H9 (cell line): ENCODE results near the gene MSS51. TPM values are rescaled to one million over a fixed set of nuclear protein-coding genes. Genes with fewer than 3 reads are reported as not detected.

ENCODE experiments used
- DNase-seq: peaks from one replicate; pipeline ENCODE4 v3.0.0-alpha.2; 2017
- H2AFZ ChIP-seq: one replicate; pipeline ENCODE4 v1.6.1; 2013; ENCODE audit warnings: mild to moderate bottlenecking, low read length, control low read depth, moderate library complexity
- H2AK5ac ChIP-seq: 2 replicates; pipeline ENCODE4 v1.6.1; 2013; ENCODE audit warnings: low read length, control low read depth, mixed read lengths; ENCODE audit not compliant: insufficient read length
- H2BK120ac ChIP-seq: one replicate; pipeline ENCODE4 v1.6.1; 2013; ENCODE audit warnings: low read depth, mild to moderate bottlenecking, low read length, control low read depth, inconsistent platforms; ENCODE audit not compliant: poor library complexity, severe bottlenecking
- H2BK12ac ChIP-seq: 2 replicates; pipeline ENCODE4 v1.6.1; 2013; ENCODE audit warnings: low read length, control low read depth, mixed read lengths, low read depth; ENCODE audit not compliant: insufficient read length
- H2BK15ac ChIP-seq: 2 replicates; pipeline ENCODE4 v1.6.1; 2013; ENCODE audit warnings: low read depth, low read length, control low read depth
- H2BK20ac ChIP-seq: one replicate; pipeline ENCODE4 v1.6.1; 2013; ENCODE audit warnings: low read depth, mild to moderate bottlenecking, low read length, control low read depth, inconsistent platforms; ENCODE audit not compliant: poor library complexity, severe bottlenecking
- H2BK5ac ChIP-seq: 2 replicates; pipeline ENCODE4 v1.6.1; 2013; ENCODE audit warnings: low read length, control low read depth, mixed read lengths; ENCODE audit not compliant: insufficient read length
- H3K14ac ChIP-seq: 2 replicates; pipeline ENCODE4 v1.6.1; 2013; ENCODE audit warnings: low read length, control low read depth; ENCODE audit not compliant: insufficient read depth
- H3K18ac ChIP-seq: 2 replicates; pipeline ENCODE4 v1.6.1; 2013; ENCODE audit warnings: low read depth, mild to moderate bottlenecking, mixed read lengths, low read length, control low read depth; ENCODE audit not compliant: insufficient read length
- H3K23ac ChIP-seq: 2 replicates; pipeline ENCODE4 v1.6.1; 2013; ENCODE audit warnings: low read length, control low read depth, mixed read lengths, low read depth; ENCODE audit not compliant: insufficient read length
- H3K23me2 ChIP-seq: 2 replicates; pipeline ENCODE4 v1.6.1; 2013; ENCODE audit warnings: low read depth, mild to moderate bottlenecking, mixed read lengths, low read length, control low read depth; ENCODE audit not compliant: insufficient read length, poor library complexity, severe bottlenecking
- H3K27ac ChIP-seq: 2 replicates; pipeline ENCODE4 v1.5.1; 2013; ENCODE audit warnings: low read length, control low read depth, mixed read lengths, low read depth; ENCODE audit not compliant: insufficient read length
- H3K27me3 ChIP-seq: 2 replicates; pipeline ENCODE4 v1.6.1; 2013; ENCODE audit warnings: low read length, control low read depth, inconsistent platforms; ENCODE audit not compliant: insufficient read depth
- H3K4ac ChIP-seq: 2 replicates; pipeline ENCODE4 v1.6.1; 2013; ENCODE audit warnings: low read depth, mild to moderate bottlenecking, control low read depth, inconsistent platforms, low read length, moderate library complexity
- H3K4me1 ChIP-seq: 2 replicates; pipeline ENCODE4 v1.6.1; 2013; ENCODE audit warnings: low read length, control low read depth, inconsistent platforms; ENCODE audit not compliant: insufficient read depth
- H3K4me2 ChIP-seq: 2 replicates; pipeline ENCODE4 v1.6.1; 2013; ENCODE audit warnings: low read length, control low read depth, mixed read lengths; ENCODE audit not compliant: insufficient read length, insufficient read depth
- H3K56ac ChIP-seq: 2 replicates; pipeline ENCODE4 v1.6.1; 2013; ENCODE audit warnings: low read depth, mild to moderate bottlenecking, mixed read lengths, low read length, control low read depth; ENCODE audit not compliant: insufficient read length
- H3K79me1 ChIP-seq: 2 replicates; pipeline ENCODE4 v1.6.1; 2013; ENCODE audit warnings: low read depth, mild to moderate bottlenecking, moderate library complexity, low read length, control low read depth, inconsistent platforms; ENCODE audit not compliant: insufficient read depth, poor library complexity, severe bottlenecking
- H3K79me2 ChIP-seq: 2 replicates; pipeline ENCODE4 v1.6.1; 2013; ENCODE audit warnings: low read length, control low read depth, inconsistent platforms; ENCODE audit not compliant: insufficient read depth
- H3K9ac ChIP-seq: 2 replicates; pipeline ENCODE4 v1.6.1; 2013; ENCODE audit warnings: low read length, control low read depth, mixed read lengths; ENCODE audit not compliant: insufficient read length; ENCODE audit errors: extremely low read depth
- H3K9me3 ChIP-seq: one replicate; pipeline ENCODE4 v1.6.1; 2013; ENCODE audit warnings: low read depth, low read length, inconsistent platforms; ENCODE audit not compliant: control insufficient read depth
- H3T11ph ChIP-seq: one replicate; pipeline ENCODE4 v1.6.1; 2013; ENCODE audit warnings: mild to moderate bottlenecking, low read length, control low read depth, inconsistent platforms
- H4K20me1 ChIP-seq: one replicate; pipeline ENCODE4 v1.6.1; 2013; ENCODE audit not compliant: control insufficient read depth, insufficient read length, insufficient read depth
- H4K5ac ChIP-seq: 2 replicates; pipeline ENCODE4 v1.6.1; 2013; ENCODE audit warnings: low read depth, mild to moderate bottlenecking, mixed read lengths, low read length, control low read depth; ENCODE audit not compliant: insufficient read length
- H4K8ac ChIP-seq: replicated peaks from 2 replicates; pipeline ENCODE4 v1.6.1; 2013; ENCODE audit warnings: low read length, control low read depth, mixed read lengths, low read depth; ENCODE audit not compliant: insufficient read length
- H4K91ac ChIP-seq: 2 replicates; pipeline ENCODE4 v1.6.1; 2013; ENCODE audit warnings: low read depth, mild to moderate bottlenecking, moderate library complexity, mixed read lengths, low read length, control low read depth; ENCODE audit not compliant: insufficient read length
- H3K27ac Mint-ChIP-seq, 3 experiments: 2 replicates in 2 of 3; 3 replicates in 1 of 3; pipeline ENCODE4 v1.8.0; 2020 to 2021; ENCODE audit warnings: mixed read lengths in 3 of 3, mild to moderate bottlenecking in 1 of 3, moderate library complexity in 1 of 3
- H3K27me3 Mint-ChIP-seq: 2 replicates; pipeline ENCODE4 v1.8.0; 2021; ENCODE audit warnings: low read depth, mild to moderate bottlenecking, moderate library complexity, mixed read lengths
- H3K36me3 Mint-ChIP-seq, 3 experiments: 2 replicates in 2 of 3; 3 replicates in 1 of 3; pipeline ENCODE4 v1.8.0; 2020 to 2021; ENCODE audit warnings: low read depth in 3 of 3, mixed read lengths in 3 of 3; ENCODE audit not compliant: insufficient read depth in 1 of 3
- H3K4me1 Mint-ChIP-seq, 2 experiments: 2 replicates each; pipeline ENCODE4 v1.8.0; 2020; ENCODE audit warnings: mixed read lengths in 2 of 2
- H3K4me3 Mint-ChIP-seq, 2 experiments: 2 replicates in 1 of 2; 3 replicates in 1 of 2; pipeline ENCODE4 v1.8.0; 2020 to 2021; ENCODE audit warnings: mild to moderate bottlenecking in 2 of 2, mixed read lengths in 2 of 2, moderate library complexity in 1 of 2
- H3K9me3 Mint-ChIP-seq, 2 experiments: 2 replicates in 1 of 2; 3 replicates in 1 of 2; pipeline ENCODE4 v1.8.0; 2020; ENCODE audit warnings: mild to moderate bottlenecking in 2 of 2, mixed read lengths in 2 of 2, moderate library complexity in 1 of 2
- WGBS: extraction: QIAGEN DNeasy Blood & Tissue Kit; methylation state at CpG from one replicate; pipeline ENCODE4 v1.1.7; 2013; ENCODE audit warnings: missing lambda C conversion rate, low lambda C conversion rate, mixed read lengths; ENCODE audit not compliant: insufficient read length; ENCODE audit errors: extremely low coverage; 5-methylcytosine and 5-hydroxymethylcytosine counted together
- total RNA-seq: library from RNA; stranded (reverse); gene quantifications from 2 replicates; pipeline ENCODE4 v1.2.1, GENCODE V29; 2021
- TF ChIP-seq, protein P1 (sequence below): fragments of 200-600 bp; sonication (generic); conservative IDR thresholded peaks from 3 replicates; pipeline ENCODE4 v1.8.0; 2021; ENCODE audit warnings: antibody characterized with exemption, mild to moderate bottlenecking

Gene MSS51
- total RNA-seq, 1 experiment from 2014 or later = 1.9 TPM

DNA sequence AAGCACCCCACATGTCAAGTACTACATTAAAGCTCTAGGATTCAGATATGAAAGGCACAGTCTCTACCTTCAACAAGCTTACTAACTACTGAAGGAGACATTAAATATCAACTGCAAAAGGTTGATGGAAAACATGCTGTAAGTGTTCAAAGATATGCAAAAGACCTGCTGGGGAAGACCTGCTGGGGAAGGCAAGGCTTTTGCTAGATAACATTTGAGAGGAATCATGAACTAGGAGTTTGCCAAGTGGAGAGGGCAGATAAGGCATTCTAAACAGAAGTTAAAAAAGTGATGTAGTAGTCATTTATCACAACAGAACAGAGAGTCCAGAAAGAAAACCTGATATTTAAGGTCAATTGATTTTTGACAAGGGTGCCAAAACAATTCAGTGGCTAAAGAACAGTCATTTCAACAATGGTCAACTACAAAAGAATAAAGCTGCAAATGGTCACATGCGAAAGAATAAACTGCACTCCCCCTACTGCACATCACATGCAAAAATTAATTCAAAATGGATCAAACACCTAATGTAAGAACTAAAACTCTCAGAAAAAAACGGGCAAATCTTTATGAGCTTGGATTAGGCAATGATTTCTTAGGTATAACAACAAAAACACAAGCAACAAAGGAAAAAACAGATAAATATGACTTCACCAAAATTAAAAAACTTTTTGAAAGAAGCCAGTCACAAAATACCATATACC, 23.0 kb upstream of the MSS51 start:
- no peak overlapping the region for H2BK20ac ChIP-seq
- H2AK5ac ChIP-seq = no peak overlapping the region

More for the DNA sequence above, 23.0 kb upstream of the MSS51 start:
- H3K4me1 ChIP-seq = no peaks in the 10 kb centered on the region
- no peak overlapping the region for H2AFZ ChIP-seq
- no peak overlapping the region for H2BK120ac ChIP-seq
- Mint-ChIP-seq H3K36me3 (peaks cover 0 to 21% (median 10%) of the 10 kb centered on the region in 3 experiments; a peak in 4 of 7 replicates), H3K4me1 (peaks cover 3 to 6% of the 10 kb centered on the region in 2 experiments; a peak in 3 of 4 replicates), H3K27ac (peak overlapping the region in 1 of 3 experiments; percentile 3; a peak in 1 of 7 replicates), H3K4me3 (no peak overlapping the region), H3K9me3 (no peaks in the 10 kb centered on the region), H3K27me3 (no peaks in the 10 kb centered on the region)
- H3K56ac ChIP-seq = no peak overlapping the region
- no peaks in the 10 kb centered on the region for H3K9me3 ChIP-seq
- H2BK15ac ChIP-seq = no peak overlapping the region
- no peaks in the 10 kb centered on the region for H3K79me1 ChIP-seq
- no peaks in the 10 kb centered on the region for H4K20me1 ChIP-seq
- DNase-seq = no peak
- H3K23me2 ChIP-seq = no peaks in the 10 kb centered on the region
- no peak overlapping the region for H4K91ac ChIP-seq
- no peak overlapping the region for H2BK12ac ChIP-seq
- no peak overlapping the region for H3K9ac ChIP-seq
- H3K27me3 ChIP-seq = no peaks in the 10 kb centered on the region
- H3K79me2 ChIP-seq = no peaks in the 10 kb centered on the region
- H3T11ph ChIP-seq = no peak overlapping the region
- TF ChIP-seq, protein P1, sequence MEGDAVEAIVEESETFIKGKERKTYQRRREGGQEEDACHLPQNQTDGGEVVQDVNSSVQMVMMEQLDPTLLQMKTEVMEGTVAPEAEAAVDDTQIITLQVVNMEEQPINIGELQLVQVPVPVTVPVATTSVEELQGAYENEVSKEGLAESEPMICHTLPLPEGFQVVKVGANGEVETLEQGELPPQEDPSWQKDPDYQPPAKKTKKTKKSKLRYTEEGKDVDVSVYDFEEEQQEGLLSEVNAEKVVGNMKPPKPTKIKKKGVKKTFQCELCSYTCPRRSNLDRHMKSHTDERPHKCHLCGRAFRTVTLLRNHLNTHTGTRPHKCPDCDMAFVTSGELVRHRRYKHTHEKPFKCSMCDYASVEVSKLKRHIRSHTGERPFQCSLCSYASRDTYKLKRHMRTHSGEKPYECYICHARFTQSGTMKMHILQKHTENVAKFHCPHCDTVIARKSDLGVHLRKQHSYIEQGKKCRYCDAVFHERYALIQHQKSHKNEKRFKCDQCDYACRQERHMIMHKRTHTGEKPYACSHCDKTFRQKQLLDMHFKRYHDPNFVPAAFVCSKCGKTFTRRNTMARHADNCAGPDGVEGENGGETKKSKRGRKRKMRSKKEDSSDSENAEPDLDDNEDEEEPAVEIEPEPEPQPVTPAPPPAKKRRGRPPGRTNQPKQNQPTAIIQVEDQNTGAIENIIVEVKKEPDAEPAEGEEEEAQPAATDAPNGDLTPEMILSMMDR = no peak
- no peak overlapping the region for H3K27ac ChIP-seq
- H3K18ac ChIP-seq = no peak overlapping the region
- no peak overlapping the region for H3K23ac ChIP-seq
- no peak overlapping the region for H3K4ac ChIP-seq
- no peak overlapping the region for H3K4me2 ChIP-seq
- H2BK5ac ChIP-seq = no peak overlapping the region
- no peak overlapping the region for H3K14ac ChIP-seq
- no peak overlapping the region for H4K8ac ChIP-seq
- H4K5ac ChIP-seq = no peak overlapping the region
- WGBS = no CpG with 5 or more reads among the region's 2 CpGs
